Measurements from ENCODE around the gene WWOX.

DNA sequence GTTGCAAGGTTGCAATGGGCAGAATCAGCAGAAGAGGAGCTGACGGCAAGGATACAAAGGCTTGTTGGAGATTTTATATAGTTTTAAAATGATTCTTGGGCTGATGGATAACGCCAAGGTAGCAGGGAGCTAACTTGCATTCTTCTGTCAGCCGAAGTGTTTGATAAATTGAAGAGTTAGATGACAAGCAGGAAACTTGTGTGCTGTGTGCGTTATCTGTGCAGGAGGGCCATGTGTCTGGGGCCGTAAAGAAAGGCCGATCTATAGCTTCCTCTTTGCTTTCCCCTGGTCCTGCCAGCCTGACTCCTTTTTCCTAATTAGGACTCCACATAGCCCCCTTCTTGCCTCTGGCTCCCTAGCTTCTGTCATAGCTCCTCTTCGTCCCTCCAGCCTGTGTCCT lies 6.7 kb upstream of the WWOX start:
- TF ChIP-seq POLR2A (IDR thresholded peaks at IDR 0.05; ENCODE audit: low read length) (no peak), GATA1 (IDR thresholded peaks at IDR 0.05; ENCODE audit: low read depth, low read length) (no peak)
